NCI-H2081 treated with DMSO at 0.1 percent for 48 hours (cell line): ENCODE results near the gene ZNF772.
"Not testable (repeated sequence)": the region's sequence is repeated elsewhere in the genome, so short reads cannot be mapped to it uniquely, and the experiment has no call there.

Experiments
- DNase-seq: peaks from one replicate; lab custom pipeline; 2025; lab: John Stamatoyannopoulos, UW

Gene ZNF772

GRCh38 chr19:57477191-57478008, at the start of gene ZNF772:
ZNF772 (minus strand) TSS chr19:57477566; CDS start chr19:57477309, 257 bp downstream.
- peak; percentile 66 for DNase-seq

- DNase-seq: not testable (repeated sequence)
These were observed 40.7 kb upstream of the ZNF772 start for GRCh38 chr19:57518021-57518420.

DNA sequence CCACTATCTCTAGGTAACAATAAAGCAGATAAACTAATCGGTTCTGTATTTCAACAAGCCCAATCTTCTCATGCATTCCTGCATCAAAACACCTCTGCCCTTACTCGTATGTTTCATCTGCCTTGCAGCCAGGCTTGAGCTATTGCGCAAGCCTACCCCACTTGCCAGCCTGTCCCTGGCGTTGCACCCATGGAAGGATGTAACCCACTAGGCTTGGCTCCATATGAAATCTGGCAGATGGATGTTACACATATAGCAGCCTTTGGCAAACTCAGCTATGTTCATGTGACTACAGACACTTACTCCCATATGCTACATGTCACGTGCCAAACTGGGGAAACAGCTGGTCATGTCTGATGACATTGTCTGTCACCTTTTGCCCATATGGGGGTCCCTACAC, 37.9 kb upstream of the ZNF772 start:
- no peak for DNase-seq

- DNase-seq: no peak
These were observed 35.5 kb upstream of the ZNF772 start for GRCh38 chr19:57512845-57513244.

DNA sequence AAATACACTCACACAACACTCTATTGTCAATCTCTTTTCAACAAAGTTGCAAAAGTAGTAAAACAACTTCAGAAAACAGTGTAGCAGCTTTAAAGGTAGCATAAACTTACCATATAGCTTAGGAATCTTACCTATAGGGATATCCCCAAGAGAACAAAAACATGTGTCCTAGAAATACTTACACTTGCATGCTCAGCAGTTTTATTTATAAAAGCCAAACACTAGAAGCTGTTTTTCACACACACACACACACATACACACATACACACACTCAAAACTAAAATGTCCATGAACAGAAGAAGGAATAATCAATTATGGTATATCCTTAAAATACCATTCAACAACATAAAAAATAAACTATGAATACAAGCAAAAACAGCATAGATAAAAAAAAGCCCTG, 34.1 kb upstream of the ZNF772 start:
- DNase-seq: no peak

- DNase-seq: no peak
These were observed 28.8 kb upstream of the ZNF772 start for GRCh38 chr19:57506163-57506562.

- DNase-seq: not testable (repeated sequence)
These were observed 23.0 kb upstream of the ZNF772 start for GRCh38 chr19:57500400-57500799.

GRCh38 chr19:57499680-57500395, 22.5 kb upstream of the ZNF772 start, which contains the start of gene ZNF773:
ZNF773 (plus strand) TSS chr19:57499938; CDS start chr19:57500081, 143 bp downstream.
- DNase-seq: peak; percentile 49

GRCh38 chr19:57499332-57499679, 21.9 kb upstream of the ZNF772 start:
- DNase-seq: not testable (repeated sequence)

- DNase-seq: not testable (repeated sequence)
These were observed 10.9 kb upstream of the ZNF772 start for GRCh38 chr19:57488299-57488644.

DNA sequence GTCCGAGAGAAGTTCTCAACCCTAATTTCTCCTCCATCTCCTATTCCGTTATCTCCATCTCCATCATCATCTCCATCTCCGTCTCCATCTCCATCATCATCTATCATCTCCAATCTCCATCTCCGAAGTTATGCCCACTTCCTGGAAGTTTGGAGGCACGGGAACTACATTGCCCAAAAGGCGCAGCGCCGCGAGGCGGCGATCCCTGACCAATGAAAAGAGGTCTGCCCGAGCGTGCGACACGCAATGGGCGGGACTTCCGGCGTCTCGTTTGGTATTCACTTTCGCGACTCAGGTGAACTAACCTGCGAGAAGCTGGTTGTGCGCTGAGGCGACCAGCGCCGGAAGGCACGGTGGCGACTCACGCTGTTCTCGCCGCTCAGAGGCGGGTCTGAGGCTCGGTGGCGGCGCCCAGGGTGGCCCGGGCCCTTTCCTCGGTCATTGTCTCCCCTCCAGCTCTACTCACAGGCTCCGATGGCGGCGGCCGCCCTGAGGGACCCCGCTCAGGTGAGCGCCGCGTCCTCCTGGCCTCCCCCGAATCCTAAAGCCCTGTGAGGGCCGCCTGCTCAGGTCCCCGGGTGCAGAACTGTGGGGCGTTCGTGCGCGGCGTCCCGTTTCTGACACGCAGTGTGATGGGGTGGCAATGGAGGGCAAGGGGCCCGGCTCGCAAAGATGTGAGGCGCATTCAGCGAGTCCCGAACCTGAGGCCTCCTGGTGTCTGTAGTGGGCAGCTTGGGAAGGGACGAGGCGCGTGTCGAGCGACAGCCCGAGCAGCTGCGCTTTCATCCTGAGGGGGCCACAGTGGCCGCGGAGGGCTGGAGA, 10.3 kb upstream of the ZNF772 start, which contains the start of gene ZNF419:
ZNF419 (plus strand) TSS at position 274 of the 822 bp plus-strand sequence; CDS start at position 475, 201 bp downstream.
- DNase-seq: peak; percentile 43

DNA sequence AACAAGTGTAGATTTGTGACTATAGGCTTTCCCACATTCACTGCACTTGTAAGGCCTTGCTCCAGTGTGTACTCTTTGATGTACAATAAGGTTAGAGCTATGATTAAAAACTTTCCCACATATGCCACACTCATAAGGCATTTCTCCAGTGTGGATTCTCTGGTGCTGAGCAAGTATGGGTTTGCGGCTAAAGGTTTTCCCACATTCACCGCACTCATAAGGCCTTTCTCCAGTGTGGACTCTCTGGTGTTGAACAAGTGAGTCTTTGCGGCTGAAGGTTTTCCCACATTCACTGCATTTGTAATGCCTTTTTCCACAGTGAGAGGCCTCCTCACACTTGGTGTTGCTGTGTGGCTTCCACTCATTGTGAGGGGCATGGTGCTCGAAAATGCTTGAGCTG, 3.7 kb downstream of the ZNF772 start:
- no peak for DNase-seq

GRCh38 chr19:57466489-57466888, 10.9 kb downstream of the ZNF772 start:
- DNase-seq: no peak

DNA sequence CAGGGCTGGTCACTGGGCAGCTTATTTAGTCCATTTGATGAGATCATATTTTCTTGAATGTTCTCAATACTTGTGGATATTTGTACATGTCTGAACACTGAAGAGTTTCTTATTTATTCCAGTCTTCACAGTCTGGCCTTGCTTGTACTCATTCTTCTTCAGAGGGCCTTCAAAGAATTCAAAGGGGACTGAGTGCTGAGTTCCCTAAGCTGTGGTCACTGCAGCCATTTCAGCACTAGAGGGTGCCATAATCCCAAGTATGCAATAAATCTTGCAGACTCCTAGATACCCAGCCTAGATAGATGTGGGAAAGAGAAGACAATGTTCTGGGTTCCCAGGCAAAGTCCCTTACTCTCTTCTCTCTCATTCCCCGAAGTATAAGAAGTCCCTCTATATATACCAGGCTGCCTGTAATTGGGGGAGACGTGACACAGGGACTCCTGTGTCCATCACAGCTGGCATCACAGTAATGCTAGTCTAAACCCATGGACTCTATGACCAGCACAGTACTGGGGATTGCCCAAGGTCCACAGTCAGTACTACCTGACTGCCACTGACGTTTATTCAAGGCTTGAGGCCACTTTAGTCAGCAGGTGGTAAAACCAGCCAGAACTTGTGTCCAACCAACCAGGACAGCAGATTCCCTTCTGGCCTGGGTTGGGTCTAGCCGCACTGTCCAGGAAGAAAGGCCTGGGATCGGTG, 11.5 kb downstream of the ZNF772 start:
- no peak for DNase-seq

- DNase-seq: no peak
These were observed 25.1 kb downstream of the ZNF772 start for GRCh38 chr19:57452307-57452706.

GRCh38 chr19:57443121-57443696, 34.2 kb downstream of the ZNF772 start:
- DNase-seq: no peak

DNA sequence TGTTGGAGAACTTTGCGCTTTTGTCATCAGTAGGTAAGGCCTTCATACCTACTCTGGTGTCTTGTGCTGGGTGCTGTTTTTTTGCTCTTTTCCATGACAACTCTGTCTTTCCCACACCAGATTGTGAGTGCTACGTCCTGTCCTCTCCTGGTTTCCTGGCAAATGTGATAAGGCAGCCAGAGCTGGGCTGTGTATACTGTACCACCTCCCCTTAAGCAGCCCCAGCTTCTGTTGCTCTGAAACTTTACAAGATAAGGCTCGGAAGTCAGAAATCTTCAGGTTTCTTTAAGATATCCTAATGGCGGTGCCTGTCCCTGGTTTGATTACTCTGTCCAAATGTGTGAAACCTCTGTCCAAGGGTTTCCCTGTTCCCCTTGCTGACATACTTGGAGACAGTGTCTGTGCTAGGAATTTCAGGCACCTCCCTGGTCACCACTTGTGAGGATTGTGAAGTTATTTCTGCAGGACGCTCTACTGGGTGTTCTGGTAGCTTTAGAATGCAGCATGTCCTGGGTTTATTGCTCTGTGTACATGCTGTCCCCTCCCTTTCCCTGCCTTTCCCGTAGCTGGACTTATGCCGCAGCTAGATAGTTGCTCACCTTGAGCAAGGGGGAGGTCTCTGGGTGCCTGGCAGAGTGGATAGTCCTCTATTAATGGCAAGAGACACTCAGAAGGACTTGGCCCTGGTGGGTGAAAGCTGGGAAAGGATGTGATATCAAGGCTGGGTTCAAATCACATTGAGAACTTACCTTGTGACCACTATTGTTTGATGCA, 35.2 kb downstream of the ZNF772 start:
- no peak for DNase-seq

- DNase-seq: no peak
These were observed 38.4 kb downstream of the ZNF772 start for GRCh38 chr19:57438925-57439324.

DNA sequence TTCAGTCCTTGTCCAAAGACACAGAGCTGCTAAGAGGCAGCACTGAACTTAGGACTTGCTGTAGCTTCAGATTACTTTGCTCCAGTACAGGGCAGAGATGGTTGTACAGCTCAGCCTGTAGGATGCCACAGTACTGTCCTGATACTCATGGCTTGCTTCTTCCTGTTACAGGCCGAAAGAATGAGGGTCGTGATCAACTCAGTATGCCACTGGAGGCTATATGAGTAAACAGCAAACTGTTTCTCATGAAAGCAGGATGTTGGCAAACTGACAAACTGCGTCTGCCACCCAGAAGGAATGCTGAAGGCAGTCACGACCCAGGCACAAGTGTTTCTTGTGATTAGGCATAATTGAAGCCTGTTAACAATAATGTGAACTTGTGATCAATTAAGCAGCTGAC, 39.4 kb downstream of the ZNF772 start:
- DNase-seq: no peak

DNA sequence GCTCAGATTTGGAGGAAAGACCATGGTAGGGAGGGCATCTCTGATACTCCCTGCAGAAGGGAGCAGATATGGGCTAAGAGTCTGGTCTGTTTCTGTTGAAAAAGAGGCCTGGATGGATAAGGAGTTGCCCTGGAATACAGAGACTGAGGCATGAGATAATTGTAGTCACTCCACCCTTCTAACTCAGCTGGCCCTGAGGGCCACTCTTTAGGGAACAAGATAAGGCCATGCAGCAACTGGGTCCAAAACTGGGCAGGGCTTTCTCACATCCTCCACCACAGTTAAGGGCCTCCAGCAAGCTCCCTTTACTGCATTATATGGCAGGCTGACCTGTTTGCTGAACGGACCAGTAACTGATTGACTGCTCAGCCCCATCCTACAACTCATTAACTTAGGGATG, 40.9 kb downstream of the ZNF772 start:
- DNase-seq: no peak
